ENCODE results near the gene PATJ. TPM values are rescaled to one million over a fixed set of nuclear protein-coding genes. Genes with fewer than 3 reads are reported as not detected.

The PATJ gene
- total RNA-seq, 1 experiment from 2014 or later = 47.3 TPM

- no peaks in the 10 kb centered on the region for H3K9me3 Mint-ChIP-seq
- Histone ChIP-seq H3K27me3 (ENCODE audit: insufficient read depth, low read length) (no peaks in the 10 kb centered on the region), H3K4me1 (ENCODE audit: insufficient read depth, low read length) (peaks cover 9% of the 10 kb centered on the region; the same call in 1 of the 2 replicates), H3T11ph (ENCODE audit: low read length) (no peak overlapping the region), H3K79me2 (ENCODE audit: insufficient read depth, low read length) (peaks cover 16% of the 10 kb centered on the region; the same call in 1 of the 2 replicates), H3K9me3 (ENCODE audit: control insufficient read depth, low read depth, low read length) (no peaks in the 10 kb centered on the region), H3K18ac (ENCODE audit: insufficient read length, low read depth, low read length) (no peak overlapping the region), H2AK5ac (ENCODE audit: insufficient read length, low read length) (no peak overlapping the region), H2BK5ac (ENCODE audit: insufficient read length, low read length) (no peak overlapping the region), H3K23ac (ENCODE audit: insufficient read length, low read depth, low read length) (no peak overlapping the region), H2BK20ac (ENCODE audit: low read depth, low read length, poor library complexity, severe bottlenecking) (no peak overlapping the region), H4K5ac (ENCODE audit: insufficient read length, low read depth, low read length) (no peak overlapping the region), H2BK120ac (ENCODE audit: low read depth, low read length, poor library complexity, severe bottlenecking) (no peak overlapping the region), H3K79me1 (ENCODE audit: insufficient read depth, low read depth, low read length, poor library complexity, severe bottlenecking) (peaks cover 3% of the 10 kb centered on the region), H3K56ac (ENCODE audit: insufficient read length, low read depth, low read length) (no peak overlapping the region), H3K9ac (ENCODE audit: extremely low read depth, insufficient read length, low read length) (no peak overlapping the region), H3K14ac (ENCODE audit: insufficient read depth, low read length) (no peak overlapping the region), H3K4ac (ENCODE audit: low read depth, low read length) (no peak overlapping the region), H3K23me2 (ENCODE audit: insufficient read length, low read depth, low read length, poor library complexity, severe bottlenecking) (peaks cover 3% of the 10 kb centered on the region), H4K20me1 (ENCODE audit: control insufficient read depth, insufficient read depth, insufficient read length) (no peaks in the 10 kb centered on the region), H3K4me2 (ENCODE audit: insufficient read depth, insufficient read length, low read length) (no peak overlapping the region), H4K91ac (ENCODE audit: insufficient read length, low read depth, low read length) (no peak overlapping the region), H3K27ac (ENCODE audit: insufficient read length, low read depth, low read length) (no peak overlapping the region), H2BK12ac (ENCODE audit: insufficient read length, low read depth, low read length) (no peak overlapping the region), H2BK15ac (ENCODE audit: low read depth, low read length) (no peak overlapping the region), H2AFZ (ENCODE audit: low read length) (no peak overlapping the region), H4K8ac (replicated peaks; ENCODE audit: insufficient read length, low read depth, low read length) (no peak overlapping the region)
- no peak for TF ChIP-seq CTCF (conservative IDR thresholded peaks at IDR 0.05)
- H3K4me3 Mint-ChIP-seq = no peak overlapping the region
- peaks cover 27 to 31% of the 10 kb centered on the region in 2 experiments for H3K4me1 Mint-ChIP-seq
- no peaks in the 10 kb centered on the region for H3K27me3 Mint-ChIP-seq (ENCODE audit: low read depth)
- peaks cover 0 to 8% (median 5%) of the 10 kb centered on the region in 3 experiments; a peak in 4 of 7 replicates for H3K36me3 Mint-ChIP-seq (ENCODE audit: insufficient read depth in 1 of 3, low read depth in 3 of 3)
- H3K27ac Mint-ChIP-seq = no peak overlapping the region
- no CpG with 5 or more reads among the region's 4 CpGs for WGBS (ENCODE audit: extremely low coverage, insufficient read length, low lambda C conversion rate)
- no peak for DNase-seq
Observed at GRCh38 chr1:61748566-61748965, 6.3 kb downstream of the PATJ start.

All from H9 (cell line).